Measurements from ENCODE around the gene RANBP3.

The RANBP3 gene

DNA sequence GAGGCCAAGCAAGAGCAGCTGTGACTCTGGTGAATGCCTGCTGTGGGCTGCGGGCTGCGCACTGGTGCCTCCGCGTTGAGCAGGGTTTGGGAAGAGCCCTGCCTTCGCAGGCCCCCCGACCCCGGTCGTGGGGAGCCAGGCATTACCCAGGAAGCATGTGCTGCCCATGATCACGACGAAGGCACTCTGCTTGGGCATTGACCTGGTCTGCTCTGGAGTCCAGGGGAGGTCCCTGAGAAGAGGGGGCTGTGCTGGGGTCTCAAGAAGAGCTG lies 19.2 kb downstream of the RANBP3 start:
- Histone ChIP-seq H3K27ac (ENCODE audit: insufficient read depth, low read depth, low read length, poor library complexity, severe bottlenecking) (no peak overlapping the region), H3K27me3 (ENCODE audit: control insufficient read depth, insufficient read depth, low read length, poor library complexity, severe bottlenecking) (no peaks in the 10 kb centered on the region), H3K9me3 (ENCODE audit: control insufficient read depth, low read length) (no peaks in the 10 kb centered on the region), H3K4me1 (ENCODE audit: control insufficient read depth, insufficient read depth, low read length) (peaks cover 19% of the 10 kb centered on the region), H3K36me3 (ENCODE audit: control insufficient read depth, insufficient read depth, low read length) (no peaks in the 10 kb centered on the region), H3K4me3 (ENCODE audit: insufficient read depth, low read depth, low read length) (no peak overlapping the region)
- WGBS, 2 experiments: 89 to 91% methylated on average over 10 of the region's 10 CpGs

DNA sequence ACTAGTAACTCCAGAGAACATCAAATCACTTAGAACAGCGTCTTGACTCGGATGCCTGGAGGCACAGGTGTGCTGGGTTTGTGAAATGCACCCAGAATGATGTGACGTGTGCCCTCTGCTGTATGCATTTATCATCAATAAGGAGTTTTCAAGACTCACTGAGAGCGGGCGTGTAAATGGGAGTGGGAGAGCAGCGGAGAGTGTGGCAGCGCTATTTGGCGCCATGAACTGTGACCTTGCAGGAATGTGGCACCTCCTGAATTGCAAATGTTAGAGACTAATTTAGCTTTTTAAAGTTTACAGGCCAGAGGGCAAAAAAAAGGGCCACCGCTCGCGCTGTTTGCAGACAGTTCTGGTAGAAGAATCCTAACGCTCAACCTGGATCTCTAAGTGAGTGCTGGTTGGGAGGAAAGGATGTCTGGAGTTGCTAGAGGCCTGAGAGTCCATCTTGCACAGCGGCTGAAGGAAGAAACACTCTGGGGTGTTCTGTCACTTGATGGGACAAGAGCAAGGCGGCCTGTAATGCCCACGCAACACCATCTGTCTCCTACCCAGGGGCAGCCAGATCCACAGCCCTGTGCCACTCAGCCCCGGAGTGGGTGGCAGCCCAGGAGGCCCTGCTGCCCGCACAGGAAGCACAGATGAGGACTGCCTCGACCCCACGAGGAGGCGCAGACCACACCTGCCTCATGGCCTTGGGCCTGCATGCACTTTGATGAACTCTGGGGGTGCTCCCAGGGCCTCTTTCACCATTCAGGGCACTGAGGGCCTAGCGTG lies 19.7 kb downstream of the RANBP3 start:
- 87 to 89% methylated on average over 21 of the region's 21 CpGs for WGBS, 2 experiments
- Histone ChIP-seq H3K27me3 (ENCODE audit: control insufficient read depth, insufficient read depth, low read length, poor library complexity, severe bottlenecking) (no peaks in the 10 kb centered on the region), H3K27ac (ENCODE audit: insufficient read depth, low read depth, low read length, poor library complexity, severe bottlenecking) (no peak overlapping the region), H3K4me3 (ENCODE audit: insufficient read depth, low read depth, low read length) (no peak overlapping the region), H3K36me3 (ENCODE audit: control insufficient read depth, insufficient read depth, low read length) (no peaks in the 10 kb centered on the region), H3K9me3 (ENCODE audit: control insufficient read depth, low read length) (no peaks in the 10 kb centered on the region), H3K4me1 (ENCODE audit: control insufficient read depth, insufficient read depth, low read length) (peaks cover 25% of the 10 kb centered on the region)

DNA sequence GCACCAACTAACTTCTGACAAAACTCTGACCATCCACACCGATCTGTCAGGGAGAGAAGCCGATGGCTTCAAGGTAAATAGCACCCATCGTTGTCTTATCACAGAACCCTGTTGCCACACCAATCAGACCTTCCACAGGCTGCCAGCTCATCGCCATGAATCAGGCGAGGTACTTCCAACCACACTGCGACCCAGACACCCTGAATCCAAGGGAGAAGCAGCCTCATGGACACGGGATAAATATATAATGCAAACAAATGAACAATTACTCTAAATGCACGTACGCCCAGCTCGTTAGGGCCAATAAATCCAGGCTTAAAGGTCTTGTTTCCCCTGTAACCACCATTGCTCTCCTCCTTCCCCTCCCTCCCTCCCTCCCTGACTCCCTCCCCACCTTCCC lies 20.8 kb downstream of the RANBP3 start:
- no peaks in the 10 kb centered on the region for H3K27me3 ChIP-seq (ENCODE audit: control insufficient read depth, insufficient read depth, low read length, poor library complexity, severe bottlenecking)
- 89 to 92% methylated on average over 10 of the region's 10 CpGs for WGBS, 2 experiments
- no peaks in the 10 kb centered on the region for H3K36me3 ChIP-seq (ENCODE audit: control insufficient read depth, insufficient read depth, low read length)
- H3K4me3 ChIP-seq (ENCODE audit: insufficient read depth, low read depth, low read length): no peak overlapping the region
- H3K4me1 ChIP-seq (ENCODE audit: control insufficient read depth, insufficient read depth, low read length): peaks cover 33% of the 10 kb centered on the region
- H3K27ac ChIP-seq (ENCODE audit: insufficient read depth, low read depth, low read length, poor library complexity, severe bottlenecking): no peak overlapping the region
- no peaks in the 10 kb centered on the region for H3K9me3 ChIP-seq (ENCODE audit: control insufficient read depth, low read length)

DNA sequence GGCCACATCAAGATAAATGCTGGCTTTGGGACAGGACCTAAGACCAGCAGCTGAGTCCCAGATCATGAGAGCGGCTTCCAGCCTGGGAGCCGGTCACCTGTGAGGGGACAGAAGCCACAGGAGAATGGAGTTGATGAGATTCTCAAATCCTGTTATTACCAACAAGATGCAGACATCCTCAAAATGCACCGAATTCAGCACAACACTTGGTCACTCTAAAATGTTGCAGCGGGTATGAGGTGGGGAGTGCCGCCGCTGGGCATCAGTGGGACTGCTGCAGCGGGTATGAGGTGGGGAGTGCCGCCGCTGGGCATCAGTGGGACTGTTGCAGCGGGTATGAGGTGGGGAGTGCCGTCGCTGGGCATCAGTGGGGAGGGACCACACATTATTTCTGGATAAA lies 21.2 kb downstream of the RANBP3 start:
- no peaks in the 10 kb centered on the region for H3K9me3 ChIP-seq (ENCODE audit: control insufficient read depth, low read length)
- 92 to 94% methylated on average over 12 of the region's 12 CpGs for WGBS, 2 experiments
- no peaks in the 10 kb centered on the region for H3K36me3 ChIP-seq (ENCODE audit: control insufficient read depth, insufficient read depth, low read length)
- peaks cover 36% of the 10 kb centered on the region for H3K4me1 ChIP-seq (ENCODE audit: control insufficient read depth, insufficient read depth, low read length)
- H3K27me3 ChIP-seq (ENCODE audit: control insufficient read depth, insufficient read depth, low read length, poor library complexity, severe bottlenecking): no peaks in the 10 kb centered on the region
- no peak overlapping the region for H3K27ac ChIP-seq (ENCODE audit: insufficient read depth, low read depth, low read length, poor library complexity, severe bottlenecking)
- H3K4me3 ChIP-seq (ENCODE audit: insufficient read depth, low read depth, low read length): no peak overlapping the region

DNA sequence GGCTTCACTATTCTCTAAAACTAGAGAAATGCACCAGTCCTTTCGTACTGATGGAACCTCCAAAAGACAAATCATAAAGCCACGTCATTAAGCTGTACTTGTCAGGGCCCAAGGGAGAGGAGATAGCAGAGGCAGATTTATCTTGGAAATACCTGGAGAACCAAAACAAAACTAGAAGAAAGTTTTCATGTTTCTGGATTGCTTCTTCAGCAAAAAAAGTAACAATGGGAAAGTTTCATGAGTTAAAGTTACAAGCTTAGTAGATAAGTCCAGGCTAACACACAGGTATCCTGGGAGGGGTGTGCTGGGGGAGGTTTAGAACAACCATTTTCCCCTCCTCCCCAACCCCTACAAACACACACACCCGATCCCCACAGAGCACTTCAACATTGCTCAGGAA lies 21.6 kb downstream of the RANBP3 start:
- Histone ChIP-seq H3K4me3 (ENCODE audit: insufficient read depth, low read depth, low read length) (no peak overlapping the region), H3K4me1 (ENCODE audit: control insufficient read depth, insufficient read depth, low read length) (peaks cover 40% of the 10 kb centered on the region), H3K27ac (ENCODE audit: insufficient read depth, low read depth, low read length, poor library complexity, severe bottlenecking) (no peak overlapping the region), H3K9me3 (ENCODE audit: control insufficient read depth, low read length) (no peaks in the 10 kb centered on the region), H3K27me3 (ENCODE audit: control insufficient read depth, insufficient read depth, low read length, poor library complexity, severe bottlenecking) (no peaks in the 10 kb centered on the region), H3K36me3 (ENCODE audit: control insufficient read depth, insufficient read depth, low read length) (no peaks in the 10 kb centered on the region)
- 90 to 92% methylated on average over 3 of the region's 3 CpGs for WGBS, 2 experiments

DNA sequence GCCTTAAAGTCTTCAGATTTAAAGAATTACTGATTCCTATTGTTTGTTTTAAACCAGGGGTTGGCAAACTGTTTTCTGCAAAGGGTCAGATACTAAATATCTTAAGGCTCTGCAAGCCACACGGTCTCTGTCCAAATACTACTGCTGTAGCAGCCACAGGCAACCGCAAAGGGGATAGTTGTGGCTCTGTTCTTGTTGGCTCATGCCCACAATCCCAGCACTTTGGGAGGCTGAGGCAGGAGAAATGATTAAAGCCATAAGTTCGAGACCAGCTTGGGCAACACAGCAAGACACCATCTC lies 22.4 kb downstream of the RANBP3 start:
- whole genome bisulfite sequencing, 2 experiments: 82 to 90% methylated on average over 3 of the region's 3 CpGs
- peaks cover 47% of the 10 kb centered on the region for H3K4me1 ChIP-seq (ENCODE audit: control insufficient read depth, insufficient read depth, low read length)

DNA sequence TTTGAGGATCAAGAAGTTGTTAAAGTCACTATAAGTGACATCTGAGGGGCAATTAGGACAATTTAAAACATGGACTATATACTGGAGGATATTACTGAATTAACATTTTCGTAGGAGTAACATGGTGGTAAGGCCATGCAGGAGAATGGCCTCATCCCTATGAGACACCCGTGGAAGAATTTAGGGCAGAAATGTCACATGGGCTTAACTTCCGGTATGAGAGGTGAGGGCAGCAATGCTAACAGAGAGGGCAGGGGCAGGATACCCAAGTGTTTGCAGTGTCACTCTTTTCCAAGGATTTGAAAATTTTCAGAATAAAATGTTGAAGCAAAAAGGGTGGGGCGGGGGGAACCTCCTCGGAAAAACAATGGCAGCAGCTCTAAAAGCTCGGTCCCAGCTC lies 23.6 kb downstream of the RANBP3 start:
- Histone ChIP-seq H3K9me3 (ENCODE audit: control insufficient read depth, low read length) (no peaks in the 10 kb centered on the region), H3K27ac (ENCODE audit: insufficient read depth, low read depth, low read length, poor library complexity, severe bottlenecking) (peak overlapping the region; percentile 56), H3K4me1 (ENCODE audit: control insufficient read depth, insufficient read depth, low read length) (peaks cover 60% of the 10 kb centered on the region), H3K36me3 (ENCODE audit: control insufficient read depth, insufficient read depth, low read length) (no peaks in the 10 kb centered on the region), H3K27me3 (ENCODE audit: control insufficient read depth, insufficient read depth, low read length, poor library complexity, severe bottlenecking) (no peaks in the 10 kb centered on the region), H3K4me3 (ENCODE audit: insufficient read depth, low read depth, low read length) (no peak overlapping the region)
- WGBS, 2 experiments: 69 to 71% methylated on average over 6 of the region's 6 CpGs

More for the DNA sequence above, 22.4 kb downstream of the RANBP3 start:
- Histone ChIP-seq H3K4me3 (ENCODE audit: insufficient read depth, low read depth, low read length) (no peak overlapping the region), H3K27ac (ENCODE audit: insufficient read depth, low read depth, low read length, poor library complexity, severe bottlenecking) (no peak overlapping the region), H3K9me3 (ENCODE audit: control insufficient read depth, low read length) (no peaks in the 10 kb centered on the region), H3K27me3 (ENCODE audit: control insufficient read depth, insufficient read depth, low read length, poor library complexity, severe bottlenecking) (no peaks in the 10 kb centered on the region), H3K36me3 (ENCODE audit: control insufficient read depth, insufficient read depth, low read length) (no peaks in the 10 kb centered on the region)

DNA sequence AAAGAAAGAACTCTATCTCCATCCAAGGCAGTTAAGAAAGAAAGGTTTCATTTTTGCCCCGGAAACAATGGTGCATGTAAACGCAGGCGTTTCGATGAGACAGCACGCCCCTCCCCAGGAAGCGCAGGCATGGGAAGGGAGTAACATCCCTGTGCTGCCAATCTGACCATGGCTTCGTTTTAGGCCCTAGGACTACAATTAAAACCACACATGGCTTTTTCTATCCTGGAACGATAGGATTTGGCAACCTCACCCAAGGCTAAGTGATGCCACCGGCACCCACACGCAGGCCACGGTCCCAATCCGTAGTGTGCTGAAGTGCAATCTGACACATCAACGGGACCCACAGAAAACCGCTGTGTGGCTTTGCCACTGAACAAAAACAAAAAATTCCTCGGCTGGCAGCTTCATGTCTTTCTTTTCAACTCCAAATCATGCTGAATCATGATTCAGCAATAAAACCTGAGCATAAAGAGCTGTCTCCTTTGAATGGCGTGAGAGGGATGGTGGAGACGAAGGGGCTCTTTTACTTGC lies 24.2 kb downstream of the RANBP3 start:
- Histone ChIP-seq H3K4me3 (ENCODE audit: insufficient read depth, low read depth, low read length) (no peak overlapping the region), H3K9me3 (ENCODE audit: control insufficient read depth, low read length) (no peaks in the 10 kb centered on the region), H3K27me3 (ENCODE audit: control insufficient read depth, insufficient read depth, low read length, poor library complexity, severe bottlenecking) (no peaks in the 10 kb centered on the region), H3K36me3 (ENCODE audit: control insufficient read depth, insufficient read depth, low read length) (no peaks in the 10 kb centered on the region), H3K27ac (ENCODE audit: insufficient read depth, low read depth, low read length, poor library complexity, severe bottlenecking) (no peak overlapping the region), H3K4me1 (ENCODE audit: control insufficient read depth, insufficient read depth, low read length) (peaks cover 62% of the 10 kb centered on the region)
- WGBS, 2 experiments: 80% methylated on average over 17 of the region's 17 CpGs

DNA sequence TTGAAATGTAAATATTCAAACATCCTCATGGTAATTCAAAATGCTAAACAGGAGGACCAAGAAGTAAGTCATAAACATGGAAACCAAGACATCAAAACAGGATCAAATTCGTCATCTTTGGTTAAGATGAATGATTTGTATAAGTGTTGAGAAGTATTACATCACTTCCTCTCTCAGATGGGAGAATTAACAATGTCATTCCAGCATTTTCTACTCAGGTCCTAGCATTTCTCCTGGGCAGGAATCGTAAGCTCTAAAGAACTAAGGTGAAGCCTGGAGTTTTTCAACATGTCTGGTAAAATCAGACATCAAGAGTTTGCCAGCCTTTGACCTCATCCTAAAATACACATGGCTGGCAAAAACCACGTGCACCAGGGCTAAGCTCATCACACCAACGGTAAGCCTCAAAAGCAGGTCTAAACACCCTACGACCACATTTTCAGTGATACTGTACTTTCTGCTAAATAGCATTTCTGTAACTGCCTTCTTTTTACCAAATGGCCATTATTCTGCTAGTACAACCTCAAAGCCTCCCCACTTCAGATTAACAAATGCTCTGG lies 24.8 kb downstream of the RANBP3 start:
- Histone ChIP-seq H3K4me3 (ENCODE audit: insufficient read depth, low read depth, low read length) (no peak overlapping the region), H3K4me1 (ENCODE audit: control insufficient read depth, insufficient read depth, low read length) (peaks cover 65% of the 10 kb centered on the region), H3K27me3 (ENCODE audit: control insufficient read depth, insufficient read depth, low read length, poor library complexity, severe bottlenecking) (no peaks in the 10 kb centered on the region), H3K27ac (ENCODE audit: insufficient read depth, low read depth, low read length, poor library complexity, severe bottlenecking) (no peak overlapping the region), H3K9me3 (ENCODE audit: control insufficient read depth, low read length) (no peaks in the 10 kb centered on the region), H3K36me3 (ENCODE audit: control insufficient read depth, insufficient read depth, low read length) (no peaks in the 10 kb centered on the region)
- WGBS, 2 experiments: 76 to 80% methylated on average over 4 to 5 of the region's 5 CpGs

DNA sequence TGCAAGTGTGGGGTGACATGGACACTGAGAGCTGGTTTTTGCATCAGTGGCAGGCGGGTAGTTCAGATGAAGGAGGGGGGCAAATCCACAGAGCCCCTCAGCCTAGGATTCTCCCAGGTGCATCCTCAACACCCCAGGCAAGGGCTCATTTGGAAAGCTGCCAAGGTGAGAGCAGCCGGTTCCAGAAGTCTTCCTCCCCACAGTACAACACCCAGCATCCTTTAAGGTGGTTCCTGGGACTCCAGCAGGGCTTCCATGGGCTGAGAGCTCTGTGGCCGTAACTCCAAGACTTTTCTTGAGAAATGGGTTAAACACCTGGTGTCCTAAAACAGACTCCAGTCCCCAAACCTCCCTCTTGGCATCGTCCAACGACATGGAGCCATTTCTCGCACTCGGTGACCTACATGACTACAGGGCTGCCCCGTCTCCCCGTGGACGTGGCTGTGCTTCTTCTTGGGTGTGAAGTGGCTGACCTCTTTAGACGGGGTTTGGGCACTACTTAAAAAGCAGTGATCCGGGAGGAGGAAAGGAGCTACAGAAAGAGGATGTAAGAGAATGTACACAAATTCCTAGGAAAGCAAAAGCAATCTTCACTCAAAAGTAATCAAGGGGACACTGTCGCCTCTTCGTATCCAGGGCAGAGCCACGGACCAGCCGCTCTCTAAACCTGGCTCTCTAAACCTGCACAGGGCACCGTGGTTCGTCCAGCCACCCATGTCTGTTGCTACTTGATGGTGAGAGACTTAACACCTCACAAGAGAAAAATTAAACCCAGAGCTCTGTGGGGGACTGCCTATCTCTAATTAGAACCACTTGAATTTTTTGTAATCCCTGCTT lies 25.5 kb downstream of the RANBP3 start:
- Histone ChIP-seq H3K4me1 (ENCODE audit: control insufficient read depth, insufficient read depth, low read length) (peaks cover 72% of the 10 kb centered on the region), H3K27me3 (ENCODE audit: control insufficient read depth, insufficient read depth, low read length, poor library complexity, severe bottlenecking) (no peaks in the 10 kb centered on the region), H3K9me3 (ENCODE audit: control insufficient read depth, low read length) (no peaks in the 10 kb centered on the region), H3K4me3 (ENCODE audit: insufficient read depth, low read depth, low read length) (no peak overlapping the region), H3K27ac (ENCODE audit: insufficient read depth, low read depth, low read length, poor library complexity, severe bottlenecking) (no peak overlapping the region), H3K36me3 (ENCODE audit: control insufficient read depth, insufficient read depth, low read length) (no peaks in the 10 kb centered on the region)
- 82 to 83% methylated on average over 18 of the region's 18 CpGs for WGBS, 2 experiments

Data from ectodermal cell (in vitro differentiated cells).